DOHH2 (cell line): Measurements from ENCODE around the gene USH1G.

Source experiments
- H3F3A ChIP-seq: fragments of 200-600 bp; sonication (generic), shearing (Covaris generic); 2 replicates; pipeline ENCODE4 v1.6.0; 2016; ENCODE audit warnings: antibody characterized with exemption, mild to moderate bottlenecking; ENCODE audit not compliant: control insufficient read depth, insufficient read depth
- H3K27ac ChIP-seq: fragments of 200-600 bp; sonication (generic); 2 replicates; pipeline ENCODE4 v1.5.1; 2014; ENCODE audit warnings: low read depth, mild to moderate bottlenecking, low read length, moderate library complexity
- H3K27me3 ChIP-seq: fragments of 200-600 bp; sonication (generic); 2 replicates; pipeline ENCODE4 v1.6.1; 2014; ENCODE audit warnings: mild to moderate bottlenecking, low read length, mixed read lengths; ENCODE audit not compliant: control insufficient read depth
- H3K36me3 ChIP-seq: fragments of 200-600 bp; sonication (generic); 2 replicates; pipeline ENCODE4 v1.6.1; 2014; ENCODE audit warnings: mild to moderate bottlenecking, low read length, moderate library complexity, mixed read lengths; ENCODE audit not compliant: control insufficient read depth
- H3K4me1 ChIP-seq: fragments of 200-600 bp; sonication (generic); 2 replicates; pipeline ENCODE4 v1.6.1; 2014; ENCODE audit warnings: mild to moderate bottlenecking, low read length, mixed read lengths; ENCODE audit not compliant: control insufficient read depth
- H3K4me2 ChIP-seq: fragments of 200-600 bp; sonication (generic); 2 replicates; pipeline ENCODE4 v1.6.0; 2014; ENCODE audit warnings: mild to moderate bottlenecking, low read length, moderate library complexity
- H3K4me3 ChIP-seq: fragments of 200-600 bp; sonication (generic); 2 replicates; pipeline ENCODE4 v1.5.1; 2014; ENCODE audit warnings: mild to moderate bottlenecking, low read length, mixed read lengths
- H3K79me2 ChIP-seq: fragments of 200-600 bp; sonication (generic); 2 replicates; pipeline ENCODE4 v1.6.1; 2014; ENCODE audit warnings: mild to moderate bottlenecking, low read length, mixed read lengths; ENCODE audit not compliant: control insufficient read depth
- H3K9me2 ChIP-seq: fragments of 200-600 bp; sonication (generic); replicated peaks from 2 replicates; pipeline ENCODE4 v1.6.1; 2014; ENCODE audit warnings: mild to moderate bottlenecking, low read length, mixed read lengths; ENCODE audit not compliant: control insufficient read depth
- H3K9me3 ChIP-seq: fragments of 200-600 bp; sonication (generic); 2 replicates; pipeline ENCODE4 v1.6.1; 2014; ENCODE audit warnings: antibody characterized with exemption, low read length, mixed read lengths; ENCODE audit not compliant: control insufficient read depth, insufficient read depth
- H4K20me1 ChIP-seq: fragments of 200-600 bp; sonication (generic); 2 replicates; pipeline ENCODE4 v1.6.0; 2014; ENCODE audit warnings: low read depth, mild to moderate bottlenecking, antibody characterized with exemption, low read length, moderate library complexity; ENCODE audit not compliant: control insufficient read depth, insufficient read depth
- CTCF ChIP-seq: fragments of 200-600 bp; sonication (generic); IDR thresholded peaks from one replicate; pipeline ENCODE4 v1.5.1; 2014; ENCODE audit warnings: antibody characterized with exemption, mild to moderate bottlenecking, low read depth, low read length; ENCODE audit not compliant: poor library complexity, severe bottlenecking
- EZH2phosphoT487 ChIP-seq: fragments of 200-600 bp; sonication (generic); IDR thresholded peaks from 2 replicates; pipeline ENCODE4 v1.6.1; 2017; ENCODE audit warnings: borderline replicate concordance, mild to moderate bottlenecking, antibody characterized with exemption, low read length, moderate library complexity, mixed read lengths

Gene USH1G

GRCh38 chr17:74879308-74879707, 43.7 kb downstream of the USH1G start:
- H3K4me2 ChIP-seq: no peak overlapping the region

GRCh38 chr17:74878658-74879057, 44.4 kb downstream of the USH1G start:
- H3K4me3 ChIP-seq: no peak overlapping the region
- no peak for TF ChIP-seq CTCF
- TF ChIP-seq EZH2phosphoT487: no peak
- peaks cover 9% of the 10 kb centered on the region for H3K4me1 ChIP-seq
- no peaks in the 10 kb centered on the region for H4K20me1 ChIP-seq
- 0 out of 2 replicates have a peak, but pooled peaks cover under 1% of the 10 kb centered on the region for H3K36me3 ChIP-seq
- peaks cover 7% of the 10 kb centered on the region for H3F3A ChIP-seq
- no peaks in the 10 kb centered on the region for H3K9me3 ChIP-seq
- H3K4me2 ChIP-seq: no peak overlapping the region
- H3K27me3 ChIP-seq: no peaks in the 10 kb centered on the region
- peaks cover 5% of the 10 kb centered on the region for H3K79me2 ChIP-seq
- H3K9me2 ChIP-seq: no peaks in the 10 kb centered on the region
- no peak overlapping the region for H3K27ac ChIP-seq

More at GRCh38 chr17:74879308-74879707, 43.7 kb downstream of the USH1G start:
- no peaks in the 10 kb centered on the region for H3K79me2 ChIP-seq
- no peak overlapping the region for H3K4me3 ChIP-seq
- H3K36me3 ChIP-seq: no peaks in the 10 kb centered on the region
- H3K4me1 ChIP-seq: peaks cover 4% of the 10 kb centered on the region
- no peaks in the 10 kb centered on the region for H3K9me3 ChIP-seq
- no peaks in the 10 kb centered on the region for H3K27me3 ChIP-seq
- TF ChIP-seq EZH2phosphoT487 (no peak), CTCF (no peak)
- no peak overlapping the region for H3K27ac ChIP-seq
- peaks cover 7% of the 10 kb centered on the region for H3F3A ChIP-seq
- H4K20me1 ChIP-seq: no peaks in the 10 kb centered on the region
- no peaks in the 10 kb centered on the region for H3K9me2 ChIP-seq

GRCh38 chr17:74877592-74878548, 45.2 kb downstream of the USH1G start:
- no peak overlapping the region for H3K27ac ChIP-seq
- no peak overlapping the region for H3K4me2 ChIP-seq
- no peaks in the 10 kb centered on the region for H3K27me3 ChIP-seq
- TF ChIP-seq EZH2phosphoT487: no peak
- TF ChIP-seq CTCF: no peak
- no peaks in the 10 kb centered on the region for H4K20me1 ChIP-seq
- H3K36me3 ChIP-seq: 0 out of 2 replicates have a peak, but pooled peaks cover 3% of the 10 kb centered on the region
- no peaks in the 10 kb centered on the region for H3K9me2 ChIP-seq
- peaks cover 7% of the 10 kb centered on the region for H3F3A ChIP-seq
- H3K4me3 ChIP-seq: no peak overlapping the region
- H3K4me1 ChIP-seq: peaks cover 9% of the 10 kb centered on the region
- H3K9me3 ChIP-seq: no peaks in the 10 kb centered on the region
- peaks cover 7% of the 10 kb centered on the region for H3K79me2 ChIP-seq
